ENCODE measurements around the gene XDH. TPM values are rescaled to one million over a fixed set of nuclear protein-coding genes. Genes with fewer than 3 reads are reported as not detected.

The XDH gene
- polyA plus RNA-seq, 1 experiment, result 0.35 TPM

GRCh38 chr2:31382452-31383120, 32.0 kb downstream of the XDH start:
- POLR2A ChIA-PET, result no interaction called here
- DNase-seq (ENCODE audit: low read depth, low spot score), result peak; percentile 21
- H3K27me3 ChIP-seq (ENCODE audit: control insufficient read depth, insufficient read depth, low read length), result no peaks in the 10 kb centered on the region
- H3K27ac ChIP-seq (ENCODE audit: low read depth, low read length), result peak overlapping the region; percentile 69
- TF ChIP-seq CTCF (IDR thresholded peaks at IDR 0.05; ENCODE audit: low read depth, low read length), result no peak
- no peak overlapping the region for H3K4me3 ChIP-seq (ENCODE audit: low read depth, low read length)
- no peaks in the 10 kb centered on the region for H3K9me3 ChIP-seq (ENCODE audit: control insufficient read depth, insufficient read depth, low read length)
- CTCF ChIA-PET, result interaction anchor here (0.7 to 1.2 kb wide), 3 partner anchors 19 to 670 kb away, joined by 3 read pairs; no protein-coding TSS in a partner anchor

GRCh38 chr2:31381601-31382000, 32.9 kb downstream of the XDH start:
- TF ChIP-seq CTCF (IDR thresholded peaks at IDR 0.05; ENCODE audit: low read depth, low read length), result no peak
- H3K9me3 ChIP-seq (ENCODE audit: control insufficient read depth, insufficient read depth, low read length), result no peaks in the 10 kb centered on the region
- H3K27ac ChIP-seq (ENCODE audit: low read depth, low read length), result no peak overlapping the region
- H3K27me3 ChIP-seq (ENCODE audit: control insufficient read depth, insufficient read depth, low read length), result no peaks in the 10 kb centered on the region
- H3K4me3 ChIP-seq (ENCODE audit: low read depth, low read length), result no peak overlapping the region
- ChIA-PET CTCF (interaction anchor here (0.8 to 1.2 kb wide), 2 partner anchors 27 kb away, joined by 3 read pairs; no protein-coding TSS in a partner anchor), POLR2A (no interaction called here)
- no peak for DNase-seq (ENCODE audit: low read depth, low spot score)

GRCh38 chr2:31380243-31380642, 34.3 kb downstream of the XDH start:
- no peak for TF ChIP-seq CTCF (IDR thresholded peaks at IDR 0.05; ENCODE audit: low read depth, low read length)
- Histone ChIP-seq H3K27me3 (ENCODE audit: control insufficient read depth, insufficient read depth, low read length) (no peaks in the 10 kb centered on the region), H3K27ac (ENCODE audit: low read depth, low read length) (no peak overlapping the region), H3K9me3 (ENCODE audit: control insufficient read depth, insufficient read depth, low read length) (no peaks in the 10 kb centered on the region), H3K4me3 (ENCODE audit: low read depth, low read length) (no peak overlapping the region)
- no peak for DNase-seq (ENCODE audit: low read depth, low spot score)
- ChIA-PET CTCF (no interaction called here), POLR2A (no interaction called here)

- ChIA-PET CTCF (no interaction called here), POLR2A (no interaction called here)
- no peak for TF ChIP-seq CTCF (IDR thresholded peaks at IDR 0.05; ENCODE audit: low read depth, low read length)
- no peaks in the 10 kb centered on the region for H3K27me3 ChIP-seq (ENCODE audit: control insufficient read depth, insufficient read depth, low read length)
- no peak for DNase-seq (ENCODE audit: low read depth, low spot score)
- no peak overlapping the region for H3K27ac ChIP-seq (ENCODE audit: low read depth, low read length)
- H3K4me3 ChIP-seq (ENCODE audit: low read depth, low read length), result no peak overlapping the region
- H3K9me3 ChIP-seq (ENCODE audit: control insufficient read depth, insufficient read depth, low read length), result no peaks in the 10 kb centered on the region
Measured at GRCh38 chr2:31379747-31380146, 34.8 kb downstream of the XDH start.

- CTCF ChIA-PET, result interaction anchor here (0.7 kb wide), 1 partner anchor 57 kb away, joined by 3 read pairs; no protein-coding TSS in a partner anchor
- Histone ChIP-seq H3K9me3 (ENCODE audit: control insufficient read depth, insufficient read depth, low read length) (no peaks in the 10 kb centered on the region), H3K4me3 (ENCODE audit: low read depth, low read length) (no peak overlapping the region), H3K27ac (ENCODE audit: low read depth, low read length) (no peak overlapping the region), H3K27me3 (ENCODE audit: control insufficient read depth, insufficient read depth, low read length) (no peaks in the 10 kb centered on the region)
- no peak for TF ChIP-seq CTCF (IDR thresholded peaks at IDR 0.05; ENCODE audit: low read depth, low read length)
- DNase-seq (ENCODE audit: low read depth, low spot score), result no peak
- POLR2A ChIA-PET, result no interaction called here
Measured at GRCh38 chr2:31378791-31379501, 35.6 kb downstream of the XDH start.

Measured in AG04450 (cell line).